ENCODE results near the gene YIPF4.
A peak's percentile ranks its signal among the peaks of the same experiment; 100 is the strongest.

YIPF4 gene

DNA sequence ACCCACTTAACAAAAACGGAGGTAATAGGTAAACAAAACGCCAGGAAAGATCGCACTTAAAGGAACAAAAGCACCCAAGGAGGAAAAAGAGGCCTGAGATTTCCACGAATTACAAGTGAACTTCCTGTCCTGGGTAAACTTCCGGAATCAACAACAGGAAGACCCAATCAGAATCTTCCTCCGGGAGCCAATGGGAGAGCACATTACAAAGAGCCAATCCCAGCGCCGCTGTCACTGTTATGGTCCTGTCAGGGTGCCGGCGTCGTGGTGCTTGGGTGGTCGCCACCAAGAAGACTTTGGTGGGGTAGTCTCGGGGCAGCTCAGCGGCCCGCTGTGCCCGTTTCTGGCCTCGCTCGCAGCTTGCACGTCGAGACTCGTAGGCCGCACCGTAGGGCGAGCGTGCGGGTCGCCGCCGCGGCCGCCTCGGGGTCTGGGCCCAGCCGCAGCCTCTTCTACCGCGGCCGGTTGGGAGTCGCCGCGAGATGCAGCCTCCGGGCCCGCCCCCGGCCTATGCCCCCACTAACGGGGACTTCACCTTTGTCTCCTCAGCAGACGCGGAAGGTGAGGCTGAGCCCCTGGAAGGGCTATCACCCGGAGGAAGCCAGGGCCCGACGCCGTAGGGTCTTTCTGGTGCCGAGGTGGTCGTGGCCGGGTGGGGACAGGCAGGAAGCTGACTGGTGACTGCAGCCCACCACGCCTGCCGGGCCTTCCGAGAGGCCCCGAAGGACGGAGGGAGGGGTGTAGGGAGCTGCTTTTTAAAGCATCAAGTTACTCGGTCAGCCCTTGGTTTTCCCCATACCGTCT, at the start of gene YIPF4:
TSS of gene YIPF4 (plus strand) at position 231 of the 804 bp plus-strand sequence. CDS start at position 483, 252 bp downstream.
- peak; percentile 79 for TF ChIP-seq POLR2AphosphoS5 (IDR thresholded peaks at IDR 0.05; ENCODE audit: borderline replicate concordance, low read depth, low read length)
- no peak for TF ChIP-seq EZH2 (IDR thresholded peaks at IDR 0.05)
- TF ChIP-seq FOXP2 (optimal IDR thresholded peaks at IDR 0.05; ENCODE audit: control extremely low read depth, extremely low read length, insufficient read depth) = peak; percentile 86
- peak within 1 kb of the TSS; percentile 85 for H3K27ac ChIP-seq
- H3K9me3 ChIP-seq (ENCODE audit: low read depth, low read length) = no peaks in the 10 kb centered on the region
- DNase-seq (ENCODE audit: low read depth, low spot score) = peak; percentile 88
- H3K9ac ChIP-seq (ENCODE audit: insufficient read length) = peak within 1 kb of the TSS; percentile 80
- peak within 1 kb of the TSS; percentile 88 for H3K4me3 ChIP-seq
- H3K36me3 ChIP-seq (ENCODE audit: insufficient read depth, low read length) = peaks cover 13% of the 10 kb centered on the region; the same call in 1 of the 2 replicates

DNA sequence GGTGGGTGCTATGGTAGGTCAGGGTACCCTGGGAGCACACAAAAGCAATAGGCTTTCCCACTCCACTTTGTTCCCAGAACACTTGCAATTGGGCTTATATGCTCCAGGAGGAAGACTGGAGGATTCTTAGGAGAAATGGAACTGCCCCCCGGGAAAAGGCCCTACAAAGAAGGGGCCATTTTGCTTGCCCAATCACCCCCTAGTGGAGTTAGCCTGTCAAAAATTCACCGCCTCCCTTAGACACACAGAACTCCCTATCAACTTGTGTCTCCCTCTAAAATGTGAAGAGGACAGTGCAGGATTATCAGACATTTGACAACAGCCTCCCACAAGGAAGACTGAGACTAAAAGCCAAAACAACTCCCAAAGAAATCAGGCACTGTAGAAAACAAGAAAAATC, 49.5 kb upstream of the YIPF4 start:
- Histone ChIP-seq H3K36me3 (ENCODE audit: insufficient read depth, low read length) (0 out of 2 replicates have a peak, but pooled peaks cover 4% of the 10 kb centered on the region), H3K4me3 (no peak overlapping the region), H3K27ac (no peak overlapping the region), H3K9ac (ENCODE audit: insufficient read length) (no peak overlapping the region), H3K9me3 (ENCODE audit: low read depth, low read length) (no peaks in the 10 kb centered on the region)
- TF ChIP-seq EZH2 (IDR thresholded peaks at IDR 0.05) (no peak), POLR2AphosphoS5 (IDR thresholded peaks at IDR 0.05; ENCODE audit: borderline replicate concordance, low read depth, low read length) (no peak), FOXP2 (optimal IDR thresholded peaks at IDR 0.05; ENCODE audit: control extremely low read depth, extremely low read length, insufficient read depth) (no peak)
- no peak for DNase-seq (ENCODE audit: low read depth, low spot score)

DNA sequence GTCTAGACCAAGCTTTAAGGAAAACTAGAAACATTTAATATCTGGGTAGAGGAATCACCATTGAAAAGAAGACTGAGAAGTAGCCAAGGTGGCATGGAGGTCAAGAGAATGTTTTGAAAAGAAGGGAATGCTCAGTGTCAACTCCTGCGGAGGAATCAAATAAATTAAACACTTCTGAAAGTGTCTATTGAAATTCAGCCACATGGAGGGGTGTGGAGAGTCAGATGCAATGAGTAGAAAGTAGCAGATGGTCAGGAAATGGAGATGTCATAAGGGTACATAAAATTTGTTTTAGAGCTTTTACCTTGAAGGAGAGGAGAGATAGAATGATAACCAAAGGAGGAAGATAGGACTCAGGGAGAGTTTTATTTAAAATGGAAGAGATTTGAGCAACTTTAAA, 48.1 kb upstream of the YIPF4 start:
- no peak for TF ChIP-seq FOXP2 (optimal IDR thresholded peaks at IDR 0.05; ENCODE audit: control extremely low read depth, extremely low read length, insufficient read depth)
- TF ChIP-seq POLR2AphosphoS5 (IDR thresholded peaks at IDR 0.05; ENCODE audit: borderline replicate concordance, low read depth, low read length) = no peak
- TF ChIP-seq EZH2 (IDR thresholded peaks at IDR 0.05) = no peak
- no peak for DNase-seq (ENCODE audit: low read depth, low spot score)
- Histone ChIP-seq H3K9ac (ENCODE audit: insufficient read length) (no peak overlapping the region), H3K4me3 (no peak overlapping the region), H3K9me3 (ENCODE audit: low read depth, low read length) (no peaks in the 10 kb centered on the region), H3K36me3 (ENCODE audit: insufficient read depth, low read length) (0 out of 2 replicates have a peak, but pooled peaks cover 4% of the 10 kb centered on the region), H3K27ac (peak overlapping the region; percentile 88)

DNA sequence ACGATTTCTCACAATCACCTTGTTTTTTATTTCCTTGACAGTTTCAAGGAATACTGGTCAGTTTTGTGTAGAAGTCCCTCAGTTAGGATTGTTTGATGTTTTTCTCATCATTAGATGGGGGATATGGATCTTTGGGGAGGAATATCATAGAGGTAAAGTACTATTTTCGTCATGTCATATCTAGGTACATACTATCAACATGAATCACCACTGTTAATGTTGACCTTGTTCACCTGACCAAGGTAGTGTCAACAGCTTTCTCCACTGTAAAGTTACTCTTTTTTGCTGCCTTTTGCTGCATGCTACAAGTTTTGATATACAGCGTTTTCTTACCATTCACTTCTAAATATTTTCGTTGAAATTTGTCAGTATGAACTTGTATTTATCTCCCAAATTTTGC, 45.7 kb upstream of the YIPF4 start:
- H3K9ac ChIP-seq (ENCODE audit: insufficient read length) = no peak overlapping the region
- 0 out of 2 replicates have a peak, but pooled peaks cover 4% of the 10 kb centered on the region for H3K36me3 ChIP-seq (ENCODE audit: insufficient read depth, low read length)
- H3K9me3 ChIP-seq (ENCODE audit: low read depth, low read length) = no peaks in the 10 kb centered on the region; the same call in 1 of the 2 replicates
- peak overlapping the region; percentile 89 for H3K27ac ChIP-seq
- no peak for DNase-seq (ENCODE audit: low read depth, low spot score)
- TF ChIP-seq FOXP2 (optimal IDR thresholded peaks at IDR 0.05; ENCODE audit: control extremely low read depth, extremely low read length, insufficient read depth) (no peak), POLR2AphosphoS5 (IDR thresholded peaks at IDR 0.05; ENCODE audit: borderline replicate concordance, low read depth, low read length) (no peak), EZH2 (IDR thresholded peaks at IDR 0.05) (no peak)
- no peak overlapping the region for H3K4me3 ChIP-seq

DNA sequence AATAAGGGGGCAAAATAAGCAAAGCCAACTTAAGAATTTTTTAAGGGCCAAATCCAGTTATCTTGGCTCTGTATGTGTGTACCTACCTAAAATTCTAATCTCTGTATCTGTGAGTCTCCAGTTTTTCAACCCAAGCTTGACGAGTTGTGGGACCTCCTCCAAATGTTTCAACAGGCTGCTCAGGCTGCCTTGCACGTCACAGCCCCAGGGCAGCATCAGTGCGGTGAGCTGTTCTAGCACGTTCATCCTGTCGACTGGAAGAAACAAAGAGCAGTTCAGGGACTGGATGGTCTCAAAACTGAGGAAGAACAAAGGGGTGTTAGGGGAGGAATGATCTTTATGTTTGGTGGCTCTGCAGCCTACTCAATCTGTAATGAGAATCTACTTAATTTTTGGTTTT, 42.4 kb upstream of the YIPF4 start:
- peak; percentile 89 for DNase-seq (ENCODE audit: low read depth, low spot score)
- TF ChIP-seq POLR2AphosphoS5 (IDR thresholded peaks at IDR 0.05; ENCODE audit: borderline replicate concordance, low read depth, low read length) (peak; percentile 47), EZH2 (IDR thresholded peaks at IDR 0.05) (no peak), FOXP2 (optimal IDR thresholded peaks at IDR 0.05; ENCODE audit: control extremely low read depth, extremely low read length, insufficient read depth) (no peak)
- H3K27ac ChIP-seq = peak overlapping the region; percentile 95

DNA sequence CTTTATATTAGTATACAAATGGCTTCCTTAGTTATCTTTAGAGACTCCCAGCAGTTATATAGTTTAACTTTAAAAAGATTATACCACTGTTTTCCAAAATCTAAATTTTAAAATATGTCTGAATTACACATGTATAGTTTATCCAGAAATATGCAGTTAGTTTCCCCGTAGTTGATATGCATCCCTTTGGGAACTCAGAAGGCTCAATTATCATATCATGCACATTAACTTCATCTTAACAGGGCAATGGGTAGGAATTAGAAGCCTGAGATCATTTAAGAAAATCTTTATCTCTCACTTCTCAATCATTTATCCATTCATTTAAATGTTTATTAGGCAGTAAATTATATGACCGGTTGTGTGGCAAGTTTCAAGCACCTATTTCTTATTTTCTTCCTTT, 40.2 kb upstream of the YIPF4 start:
- Histone ChIP-seq H3K9me3 (ENCODE audit: low read depth, low read length) (no peaks in the 10 kb centered on the region; the same call in 1 of the 2 replicates), H3K36me3 (ENCODE audit: insufficient read depth, low read length) (peaks cover 9% of the 10 kb centered on the region; the same call in 1 of the 2 replicates), H3K27ac (peak overlapping the region; percentile 63; the same call in 1 of the 2 replicates), H3K9ac (ENCODE audit: insufficient read length) (no peak overlapping the region), H3K4me3 (no peak overlapping the region)
- DNase-seq (ENCODE audit: low read depth, low spot score) = no peak
- TF ChIP-seq FOXP2 (optimal IDR thresholded peaks at IDR 0.05; ENCODE audit: control extremely low read depth, extremely low read length, insufficient read depth) (no peak), POLR2AphosphoS5 (IDR thresholded peaks at IDR 0.05; ENCODE audit: borderline replicate concordance, low read depth, low read length) (no peak), EZH2 (IDR thresholded peaks at IDR 0.05) (no peak)

More for the DNA sequence above, 42.4 kb upstream of the YIPF4 start:
- peak overlapping the region; percentile 21 for H3K9ac ChIP-seq (ENCODE audit: insufficient read length)
- no peaks in the 10 kb centered on the region; the same call in 1 of the 2 replicates for H3K9me3 ChIP-seq (ENCODE audit: low read depth, low read length)
- H3K36me3 ChIP-seq (ENCODE audit: insufficient read depth, low read length) = peaks cover 9% of the 10 kb centered on the region; the same call in 1 of the 2 replicates
- peak overlapping the region; percentile 42 for H3K4me3 ChIP-seq

DNA sequence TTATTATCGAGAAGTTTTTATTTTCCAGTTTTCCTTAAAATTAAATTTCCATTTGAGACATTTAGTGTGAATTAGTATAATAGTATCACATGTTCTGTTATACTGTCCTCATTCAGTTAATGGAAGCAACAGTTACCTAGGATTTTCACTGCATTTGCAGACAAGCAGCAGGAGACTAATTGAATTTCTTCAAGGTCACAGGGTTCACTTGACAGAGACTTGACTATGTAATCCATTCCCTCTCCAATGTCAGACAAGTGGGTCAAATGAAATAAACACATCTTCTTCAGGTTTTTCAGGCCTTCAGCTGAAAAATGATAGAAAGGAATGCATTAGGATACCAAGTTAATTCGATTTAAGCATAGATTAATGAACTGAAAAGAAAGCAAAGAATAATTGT, 39.7 kb upstream of the YIPF4 start:
- DNase-seq (ENCODE audit: low read depth, low spot score) = no peak
- no peak overlapping the region for H3K9ac ChIP-seq (ENCODE audit: insufficient read length)
- no peak overlapping the region for H3K4me3 ChIP-seq
- TF ChIP-seq EZH2 (IDR thresholded peaks at IDR 0.05) (no peak), POLR2AphosphoS5 (IDR thresholded peaks at IDR 0.05; ENCODE audit: borderline replicate concordance, low read depth, low read length) (no peak), FOXP2 (optimal IDR thresholded peaks at IDR 0.05; ENCODE audit: control extremely low read depth, extremely low read length, insufficient read depth) (no peak)
- H3K27ac ChIP-seq = peak overlapping the region; percentile 63; the same call in 1 of the 2 replicates
- no peaks in the 10 kb centered on the region; the same call in 1 of the 2 replicates for H3K9me3 ChIP-seq (ENCODE audit: low read depth, low read length)
- peaks cover 9% of the 10 kb centered on the region; the same call in 1 of the 2 replicates for H3K36me3 ChIP-seq (ENCODE audit: insufficient read depth, low read length)

DNA sequence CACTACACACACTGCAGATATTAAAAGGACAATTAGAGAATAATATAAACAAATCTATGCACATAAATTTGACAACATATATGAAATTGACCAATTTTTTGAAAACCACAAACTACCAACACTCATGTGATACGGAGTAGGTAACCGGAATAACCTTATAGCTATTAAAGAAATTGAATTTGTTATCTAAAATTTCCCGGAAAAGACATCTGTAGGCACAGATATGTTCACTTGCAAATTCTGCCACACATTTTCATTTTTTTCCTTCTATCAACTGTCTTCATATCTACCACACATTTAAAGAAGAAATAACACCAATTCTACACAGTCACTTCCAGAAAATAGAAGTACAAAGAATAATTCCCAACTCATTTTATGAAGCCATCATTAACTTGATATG, 35.4 kb upstream of the YIPF4 start:
- Histone ChIP-seq H3K9ac (ENCODE audit: insufficient read length) (no peak overlapping the region), H3K27ac (no peak overlapping the region), H3K9me3 (ENCODE audit: low read depth, low read length) (no peaks in the 10 kb centered on the region), H3K4me3 (no peak overlapping the region), H3K36me3 (ENCODE audit: insufficient read depth, low read length) (peaks cover 5% of the 10 kb centered on the region; the same call in 1 of the 2 replicates)
- TF ChIP-seq EZH2 (IDR thresholded peaks at IDR 0.05) (no peak), POLR2AphosphoS5 (IDR thresholded peaks at IDR 0.05; ENCODE audit: borderline replicate concordance, low read depth, low read length) (no peak), FOXP2 (optimal IDR thresholded peaks at IDR 0.05; ENCODE audit: control extremely low read depth, extremely low read length, insufficient read depth) (no peak)
- DNase-seq (ENCODE audit: low read depth, low spot score) = no peak

Measured in SK-N-MC (cell line).